Ishikawa (cell line): Measurements from ENCODE around the gene PDE10A.

ENCODE experiments used
- CREB1 ChIP-seq: IDR thresholded peaks from 2 replicates; pipeline ENCODE4 v1.6.1; 2012; ENCODE audit warnings: low read depth
- MAX ChIP-seq: IDR thresholded peaks from 2 replicates; pipeline ENCODE4 v1.6.1; 2012
- RAD21 ChIP-seq: IDR thresholded peaks from 2 replicates; pipeline ENCODE4 v1.6.1; 2012; ENCODE audit warnings: low read depth
- REST ChIP-seq: IDR thresholded peaks from 2 replicates; pipeline ENCODE4 v1.6.1; 2012; ENCODE audit warnings: low read depth, mild to moderate bottlenecking
- TAF1 ChIP-seq: IDR thresholded peaks from 2 replicates; pipeline ENCODE4 v1.6.1; 2012; ENCODE audit warnings: low read depth, mild to moderate bottlenecking
- TCF12 ChIP-seq: IDR thresholded peaks from 2 replicates; pipeline ENCODE4 v1.6.1; 2012; ENCODE audit warnings: low read depth

DNA sequence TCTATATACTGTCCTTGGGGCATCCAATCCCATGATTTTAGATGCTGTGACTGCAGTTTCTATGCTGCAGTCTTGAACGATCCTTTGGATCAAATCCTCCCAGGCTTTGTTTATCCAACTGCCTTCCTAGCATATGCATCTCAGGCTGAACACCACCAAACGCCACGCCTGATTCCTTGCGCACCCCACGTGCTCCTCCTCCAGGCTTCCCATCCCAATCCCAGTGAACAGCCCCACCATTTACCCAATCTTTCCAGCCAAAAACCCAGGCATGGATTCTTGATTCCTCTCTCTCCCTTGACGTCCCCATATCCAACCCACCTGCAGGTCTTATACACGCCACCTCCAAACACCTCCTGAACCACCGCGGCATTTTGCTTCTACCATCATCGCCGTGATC is 7.8 kb downstream of the PDE10A start:
- no peak for TF ChIP-seq MAX
- no peak for TF ChIP-seq TCF12
- no peak for TF ChIP-seq TAF1
- TF ChIP-seq RAD21, result no peak
- TF ChIP-seq REST, result no peak
- TF ChIP-seq CREB1, result no peak
